ENCODE data around the gene RREB1. TPM values are rescaled to one million over a fixed set of nuclear protein-coding genes. Genes with fewer than 3 reads are reported as not detected.
A peak's percentile ranks its signal among the peaks of the same experiment; 100 is the strongest.

Gene RREB1
- total RNA-seq, 4 donors from 2014 or later, result 40.8 to 68.6 (median 54.4) TPM

GRCh38 chr6:7198833-7199800, 91.4 kb downstream of the RREB1 start:
- TF ChIP-seq, protein P1, sequence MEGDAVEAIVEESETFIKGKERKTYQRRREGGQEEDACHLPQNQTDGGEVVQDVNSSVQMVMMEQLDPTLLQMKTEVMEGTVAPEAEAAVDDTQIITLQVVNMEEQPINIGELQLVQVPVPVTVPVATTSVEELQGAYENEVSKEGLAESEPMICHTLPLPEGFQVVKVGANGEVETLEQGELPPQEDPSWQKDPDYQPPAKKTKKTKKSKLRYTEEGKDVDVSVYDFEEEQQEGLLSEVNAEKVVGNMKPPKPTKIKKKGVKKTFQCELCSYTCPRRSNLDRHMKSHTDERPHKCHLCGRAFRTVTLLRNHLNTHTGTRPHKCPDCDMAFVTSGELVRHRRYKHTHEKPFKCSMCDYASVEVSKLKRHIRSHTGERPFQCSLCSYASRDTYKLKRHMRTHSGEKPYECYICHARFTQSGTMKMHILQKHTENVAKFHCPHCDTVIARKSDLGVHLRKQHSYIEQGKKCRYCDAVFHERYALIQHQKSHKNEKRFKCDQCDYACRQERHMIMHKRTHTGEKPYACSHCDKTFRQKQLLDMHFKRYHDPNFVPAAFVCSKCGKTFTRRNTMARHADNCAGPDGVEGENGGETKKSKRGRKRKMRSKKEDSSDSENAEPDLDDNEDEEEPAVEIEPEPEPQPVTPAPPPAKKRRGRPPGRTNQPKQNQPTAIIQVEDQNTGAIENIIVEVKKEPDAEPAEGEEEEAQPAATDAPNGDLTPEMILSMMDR (IDR thresholded peaks at IDR 0.05), result no peak
- no peak for TF ChIP-seq POLR2A (IDR thresholded peaks at IDR 0.05)
- WGBS, 2 donors, result 91 to 94% methylated on average over 11 of the region's 11 CpGs
- H3K4me3 ChIP-seq (ENCODE audit: low read depth, poor library complexity, severe bottlenecking), result no peak overlapping the region
- DNase-seq (ENCODE audit: low spot score in 2 of 2), result no peak
- intact Hi-C loops (cut with DNase I; ENCODE audit: low total_unique reads), result no loop called here

DNA sequence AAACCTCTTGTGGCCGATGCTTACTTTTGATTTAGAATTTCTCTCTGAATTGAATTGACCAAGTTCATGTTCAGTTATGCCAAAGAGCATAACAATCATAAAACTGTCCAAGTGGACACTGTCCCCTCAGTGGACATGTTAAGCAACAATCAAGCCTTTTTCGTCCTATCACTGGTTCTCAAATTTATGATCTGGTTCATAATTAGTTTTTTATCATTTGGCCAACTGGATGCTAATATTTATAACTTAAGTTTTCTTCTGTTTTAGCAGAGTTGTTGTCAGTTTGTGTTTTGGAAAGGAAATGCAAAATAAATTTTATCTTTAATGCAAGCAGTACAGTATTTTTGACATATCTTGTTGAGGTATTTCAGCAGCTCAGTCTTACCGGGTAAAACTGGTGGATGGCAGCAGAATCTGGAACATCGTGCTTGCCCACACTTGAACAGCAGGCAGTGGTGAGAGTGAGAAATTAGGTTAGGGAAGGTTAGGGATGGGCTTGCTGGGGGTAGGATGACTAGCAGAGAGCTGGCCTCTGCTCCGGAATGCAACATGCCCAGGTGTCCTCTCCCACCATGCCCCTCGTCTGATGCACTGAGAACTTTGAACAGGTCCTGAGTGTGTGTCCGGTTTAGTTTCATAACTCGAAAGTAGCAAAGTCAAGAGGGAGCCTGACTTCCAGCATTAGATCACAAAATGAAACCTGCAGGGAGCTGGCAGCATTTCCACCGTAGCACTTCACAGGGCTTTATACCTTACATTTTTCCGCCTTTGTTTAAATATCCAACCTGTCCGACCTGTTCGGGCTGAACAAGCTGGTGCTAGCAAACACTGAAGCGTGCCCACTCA, 93.1 kb downstream of the RREB1 start:
- peak in 1 of 2 donors; percentile 68 for DNase-seq (ENCODE audit: low spot score in 2 of 2)
- no peak overlapping the region for H3K4me3 ChIP-seq (ENCODE audit: low read depth, poor library complexity, severe bottlenecking)
- WGBS, 2 donors, result 55 to 64% methylated on average over 13 of the region's 13 CpGs
- intact Hi-C loops (cut with DNase I; ENCODE audit: low total_unique reads), result no loop called here
- TF ChIP-seq POLR2A (IDR thresholded peaks at IDR 0.05), result no peak
- TF ChIP-seq, protein P1 (IDR thresholded peaks at IDR 0.05), result no peak

GRCh38 chr6:7201444-7201731, 93.6 kb downstream of the RREB1 start:
- TF ChIP-seq, protein P1 (IDR thresholded peaks at IDR 0.05), result no peak
- no peak for DNase-seq (ENCODE audit: low spot score in 2 of 2)
- intact Hi-C loops (cut with DNase I; ENCODE audit: low total_unique reads), result no loop called here
- H3K4me3 ChIP-seq (ENCODE audit: low read depth, poor library complexity, severe bottlenecking), result no peak overlapping the region
- WGBS, 2 donors, result 26 to 51% methylated on average over 2 of the region's 2 CpGs

GRCh38 chr6:7201732-7202541, 94.2 kb downstream of the RREB1 start:
- peak in 1 of 2 donors; percentile 64 for DNase-seq (ENCODE audit: low spot score in 2 of 2)
- intact Hi-C loops (cut with DNase I; ENCODE audit: low total_unique reads), result no loop called here
- TF ChIP-seq, protein P1 (IDR thresholded peaks at IDR 0.05), result no peak
- no peak for TF ChIP-seq POLR2A (IDR thresholded peaks at IDR 0.05)
- WGBS, 2 donors, result 67 to 75% methylated on average over 16 of the region's 16 CpGs
- no peak overlapping the region for H3K4me3 ChIP-seq (ENCODE audit: low read depth, poor library complexity, severe bottlenecking)

GRCh38 chr6:7202950-7203349, 95.2 kb downstream of the RREB1 start:
- H3K4me3 ChIP-seq (ENCODE audit: low read depth, poor library complexity, severe bottlenecking), result no peak overlapping the region
- intact Hi-C loops (cut with DNase I; ENCODE audit: low total_unique reads), result no loop called here
- TF ChIP-seq, protein P1 (IDR thresholded peaks at IDR 0.05), result no peak
- no peak for TF ChIP-seq POLR2A (IDR thresholded peaks at IDR 0.05)
- DNase-seq (ENCODE audit: low spot score in 2 of 2), result no peak

All from lower leg skin (tissue), 4 donors.